Astrocyte (in vitro differentiated cells and primary cell): ENCODE results near the gene ZNF189.

ENCODE experiments used
- EZH2 ChIP-seq: IDR thresholded peaks from 2 replicates; pipeline ENCODE4 v1.6.1; 2012; ENCODE audit warnings: mild to moderate bottlenecking, low read length, inconsistent platforms; ENCODE audit not compliant: insufficient read depth
- TF ChIP-seq, protein P1 (sequence below): IDR thresholded peaks from 2 replicates; pipeline ENCODE4 v1.5.1; 2011; ENCODE audit warnings: low read depth, mild to moderate bottlenecking, inconsistent platforms, low read length, moderate library complexity; ENCODE audit not compliant: insufficient read depth

- TF ChIP-seq, protein P1, sequence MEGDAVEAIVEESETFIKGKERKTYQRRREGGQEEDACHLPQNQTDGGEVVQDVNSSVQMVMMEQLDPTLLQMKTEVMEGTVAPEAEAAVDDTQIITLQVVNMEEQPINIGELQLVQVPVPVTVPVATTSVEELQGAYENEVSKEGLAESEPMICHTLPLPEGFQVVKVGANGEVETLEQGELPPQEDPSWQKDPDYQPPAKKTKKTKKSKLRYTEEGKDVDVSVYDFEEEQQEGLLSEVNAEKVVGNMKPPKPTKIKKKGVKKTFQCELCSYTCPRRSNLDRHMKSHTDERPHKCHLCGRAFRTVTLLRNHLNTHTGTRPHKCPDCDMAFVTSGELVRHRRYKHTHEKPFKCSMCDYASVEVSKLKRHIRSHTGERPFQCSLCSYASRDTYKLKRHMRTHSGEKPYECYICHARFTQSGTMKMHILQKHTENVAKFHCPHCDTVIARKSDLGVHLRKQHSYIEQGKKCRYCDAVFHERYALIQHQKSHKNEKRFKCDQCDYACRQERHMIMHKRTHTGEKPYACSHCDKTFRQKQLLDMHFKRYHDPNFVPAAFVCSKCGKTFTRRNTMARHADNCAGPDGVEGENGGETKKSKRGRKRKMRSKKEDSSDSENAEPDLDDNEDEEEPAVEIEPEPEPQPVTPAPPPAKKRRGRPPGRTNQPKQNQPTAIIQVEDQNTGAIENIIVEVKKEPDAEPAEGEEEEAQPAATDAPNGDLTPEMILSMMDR = no peak
- no peak for TF ChIP-seq EZH2
Measured at GRCh38 chr9:101350285-101350684, 48.4 kb upstream of the ZNF189 start.
